ENCODE measurements around the gene GRM4.

DNA sequence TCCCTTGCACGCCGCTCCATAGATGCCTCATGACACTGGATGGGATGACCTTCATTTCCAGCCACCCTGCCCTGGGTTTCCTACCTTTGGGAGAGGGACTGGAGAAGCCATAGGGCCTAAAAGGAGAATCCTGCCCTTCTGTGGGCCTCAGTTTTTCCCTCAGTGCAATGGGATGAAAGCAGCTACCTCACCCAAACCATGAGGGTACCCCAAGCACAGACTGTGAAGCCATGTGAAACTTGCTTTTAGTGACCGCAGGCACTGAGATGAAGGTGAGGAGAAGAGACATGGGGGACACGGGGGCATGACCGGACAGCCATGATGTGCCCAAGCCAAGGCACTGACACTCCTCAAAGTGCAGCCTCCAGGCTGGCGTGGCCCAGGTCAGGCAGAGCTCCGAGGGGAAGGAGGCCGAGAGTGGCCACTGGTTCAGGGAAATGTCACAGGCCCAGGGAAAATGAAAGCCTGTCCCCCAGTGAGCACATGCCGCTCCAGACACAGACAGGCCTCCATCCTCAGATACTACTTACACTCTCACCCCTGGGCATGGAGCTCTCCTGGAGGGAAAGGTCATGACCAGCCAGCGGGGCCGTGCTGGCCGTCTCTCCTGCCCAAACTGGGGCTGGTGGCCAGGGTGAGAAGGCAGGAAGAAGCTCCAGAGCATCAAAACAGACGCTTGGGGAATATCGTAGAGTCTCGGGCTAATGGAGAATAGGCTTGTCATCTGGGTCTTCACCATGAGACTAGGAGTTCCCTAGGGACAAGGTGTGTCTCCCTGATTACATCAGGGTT is 116.2 kb downstream of the GRM4 start:
- TF ChIP-seq EGR1 (IDR thresholded peaks at IDR 0.05; ENCODE audit: low read depth in 2 of 2) (no peak), YY1 (IDR thresholded peaks at IDR 0.05) (no peak), JUND (IDR thresholded peaks at IDR 0.05) (no peak), GABPA (IDR thresholded peaks at IDR 0.05 in 1 of 2, conservative IDR thresholded peaks at IDR 0.05 in 1 of 2) (no peak), NR2F2 (IDR thresholded peaks at IDR 0.05) (no peak), SP1 (IDR thresholded peaks at IDR 0.05) (no peak), RXRA (IDR thresholded peaks at IDR 0.05) (no peak), RAD21 (IDR thresholded peaks at IDR 0.05) (no peak)
- TF ChIP-seq, protein P1, sequence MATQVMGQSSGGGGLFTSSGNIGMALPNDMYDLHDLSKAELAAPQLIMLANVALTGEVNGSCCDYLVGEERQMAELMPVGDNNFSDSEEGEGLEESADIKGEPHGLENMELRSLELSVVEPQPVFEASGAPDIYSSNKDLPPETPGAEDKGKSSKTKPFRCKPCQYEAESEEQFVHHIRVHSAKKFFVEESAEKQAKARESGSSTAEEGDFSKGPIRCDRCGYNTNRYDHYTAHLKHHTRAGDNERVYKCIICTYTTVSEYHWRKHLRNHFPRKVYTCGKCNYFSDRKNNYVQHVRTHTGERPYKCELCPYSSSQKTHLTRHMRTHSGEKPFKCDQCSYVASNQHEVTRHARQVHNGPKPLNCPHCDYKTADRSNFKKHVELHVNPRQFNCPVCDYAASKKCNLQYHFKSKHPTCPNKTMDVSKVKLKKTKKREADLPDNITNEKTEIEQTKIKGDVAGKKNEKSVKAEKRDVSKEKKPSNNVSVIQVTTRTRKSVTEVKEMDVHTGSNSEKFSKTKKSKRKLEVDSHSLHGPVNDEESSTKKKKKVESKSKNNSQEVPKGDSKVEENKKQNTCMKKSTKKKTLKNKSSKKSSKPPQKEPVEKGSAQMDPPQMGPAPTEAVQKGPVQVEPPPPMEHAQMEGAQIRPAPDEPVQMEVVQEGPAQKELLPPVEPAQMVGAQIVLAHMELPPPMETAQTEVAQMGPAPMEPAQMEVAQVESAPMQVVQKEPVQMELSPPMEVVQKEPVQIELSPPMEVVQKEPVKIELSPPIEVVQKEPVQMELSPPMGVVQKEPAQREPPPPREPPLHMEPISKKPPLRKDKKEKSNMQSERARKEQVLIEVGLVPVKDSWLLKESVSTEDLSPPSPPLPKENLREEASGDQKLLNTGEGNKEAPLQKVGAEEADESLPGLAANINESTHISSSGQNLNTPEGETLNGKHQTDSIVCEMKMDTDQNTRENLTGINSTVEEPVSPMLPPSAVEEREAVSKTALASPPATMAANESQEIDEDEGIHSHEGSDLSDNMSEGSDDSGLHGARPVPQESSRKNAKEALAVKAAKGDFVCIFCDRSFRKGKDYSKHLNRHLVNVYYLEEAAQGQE (IDR thresholded peaks at IDR 0.05), result no peak
- TF ChIP-seq, protein P2, sequence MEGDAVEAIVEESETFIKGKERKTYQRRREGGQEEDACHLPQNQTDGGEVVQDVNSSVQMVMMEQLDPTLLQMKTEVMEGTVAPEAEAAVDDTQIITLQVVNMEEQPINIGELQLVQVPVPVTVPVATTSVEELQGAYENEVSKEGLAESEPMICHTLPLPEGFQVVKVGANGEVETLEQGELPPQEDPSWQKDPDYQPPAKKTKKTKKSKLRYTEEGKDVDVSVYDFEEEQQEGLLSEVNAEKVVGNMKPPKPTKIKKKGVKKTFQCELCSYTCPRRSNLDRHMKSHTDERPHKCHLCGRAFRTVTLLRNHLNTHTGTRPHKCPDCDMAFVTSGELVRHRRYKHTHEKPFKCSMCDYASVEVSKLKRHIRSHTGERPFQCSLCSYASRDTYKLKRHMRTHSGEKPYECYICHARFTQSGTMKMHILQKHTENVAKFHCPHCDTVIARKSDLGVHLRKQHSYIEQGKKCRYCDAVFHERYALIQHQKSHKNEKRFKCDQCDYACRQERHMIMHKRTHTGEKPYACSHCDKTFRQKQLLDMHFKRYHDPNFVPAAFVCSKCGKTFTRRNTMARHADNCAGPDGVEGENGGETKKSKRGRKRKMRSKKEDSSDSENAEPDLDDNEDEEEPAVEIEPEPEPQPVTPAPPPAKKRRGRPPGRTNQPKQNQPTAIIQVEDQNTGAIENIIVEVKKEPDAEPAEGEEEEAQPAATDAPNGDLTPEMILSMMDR (IDR thresholded peaks at IDR 0.05; ENCODE audit: low read depth, low read length, missing input control), result no peak
- TF ChIP-seq, protein P3, sequence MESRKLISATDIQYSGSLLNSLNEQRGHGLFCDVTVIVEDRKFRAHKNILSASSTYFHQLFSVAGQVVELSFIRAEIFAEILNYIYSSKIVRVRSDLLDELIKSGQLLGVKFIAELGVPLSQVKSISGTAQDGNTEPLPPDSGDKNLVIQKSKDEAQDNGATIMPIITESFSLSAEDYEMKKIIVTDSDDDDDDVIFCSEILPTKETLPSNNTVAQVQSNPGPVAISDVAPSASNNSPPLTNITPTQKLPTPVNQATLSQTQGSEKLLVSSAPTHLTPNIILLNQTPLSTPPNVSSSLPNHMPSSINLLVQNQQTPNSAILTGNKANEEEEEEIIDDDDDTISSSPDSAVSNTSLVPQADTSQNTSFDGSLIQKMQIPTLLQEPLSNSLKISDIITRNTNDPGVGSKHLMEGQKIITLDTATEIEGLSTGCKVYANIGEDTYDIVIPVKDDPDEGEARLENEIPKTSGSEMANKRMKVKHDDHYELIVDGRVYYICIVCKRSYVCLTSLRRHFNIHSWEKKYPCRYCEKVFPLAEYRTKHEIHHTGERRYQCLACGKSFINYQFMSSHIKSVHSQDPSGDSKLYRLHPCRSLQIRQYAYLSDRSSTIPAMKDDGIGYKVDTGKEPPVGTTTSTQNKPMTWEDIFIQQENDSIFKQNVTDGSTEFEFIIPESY (IDR thresholded peaks at IDR 0.05), result no peak
- TF ChIP-seq, protein P4, sequence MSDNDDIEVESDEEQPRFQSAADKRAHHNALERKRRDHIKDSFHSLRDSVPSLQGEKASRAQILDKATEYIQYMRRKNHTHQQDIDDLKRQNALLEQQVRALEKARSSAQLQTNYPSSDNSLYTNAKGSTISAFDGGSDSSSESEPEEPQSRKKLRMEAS (IDR thresholded peaks at IDR 0.05), result no peak
